Ramos (cell line): ENCODE measurements around the gene FBXW11.

Experiments
- in situ Hi-C: fragments of 300-500 bp; cut with MboI; formaldehyde crosslinking; loops from one replicate; pipeline ENCODE4 v1.14.3; 2022; ENCODE audit warnings: low sequenced_read_pairs; ENCODE audit not compliant: unreplicated experiment

The FBXW11 gene

DNA sequence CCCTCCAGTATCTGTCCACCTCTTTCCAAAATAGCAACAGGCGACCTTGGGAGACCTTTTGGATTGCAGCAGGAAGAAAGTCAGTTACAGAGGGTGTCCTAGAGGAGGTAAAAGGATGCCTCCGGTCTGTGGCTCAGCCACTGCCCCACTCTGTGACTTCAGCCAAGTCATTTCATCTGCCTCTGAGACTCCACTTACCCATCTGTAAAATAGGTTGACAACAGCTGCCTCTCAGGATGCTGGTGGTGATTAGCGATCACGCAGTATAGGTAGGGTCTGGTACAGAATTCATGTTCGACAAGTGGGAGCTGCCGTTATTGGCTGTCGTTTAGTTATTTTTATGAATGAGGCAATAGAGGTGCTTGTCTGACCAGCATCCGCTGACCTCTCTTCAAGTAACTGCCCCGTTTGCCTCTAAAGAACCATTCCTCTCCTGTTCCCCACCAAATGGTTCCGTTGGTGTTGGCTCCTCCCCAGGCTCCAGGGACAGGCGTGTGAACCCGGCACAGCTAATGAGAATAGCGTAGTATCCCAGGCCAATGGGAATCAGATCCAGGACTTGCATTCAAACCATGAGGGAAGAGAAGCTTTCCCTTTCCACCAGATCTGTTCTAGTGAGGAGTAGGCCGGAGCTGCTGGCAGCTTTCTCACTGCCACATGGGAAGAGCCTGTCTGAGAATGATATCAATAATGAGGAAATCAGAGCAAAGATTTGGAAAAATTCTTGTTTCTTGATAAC lies 156.7 kb downstream of the FBXW11 start:
- in situ Hi-C loops: no loop called here

DNA sequence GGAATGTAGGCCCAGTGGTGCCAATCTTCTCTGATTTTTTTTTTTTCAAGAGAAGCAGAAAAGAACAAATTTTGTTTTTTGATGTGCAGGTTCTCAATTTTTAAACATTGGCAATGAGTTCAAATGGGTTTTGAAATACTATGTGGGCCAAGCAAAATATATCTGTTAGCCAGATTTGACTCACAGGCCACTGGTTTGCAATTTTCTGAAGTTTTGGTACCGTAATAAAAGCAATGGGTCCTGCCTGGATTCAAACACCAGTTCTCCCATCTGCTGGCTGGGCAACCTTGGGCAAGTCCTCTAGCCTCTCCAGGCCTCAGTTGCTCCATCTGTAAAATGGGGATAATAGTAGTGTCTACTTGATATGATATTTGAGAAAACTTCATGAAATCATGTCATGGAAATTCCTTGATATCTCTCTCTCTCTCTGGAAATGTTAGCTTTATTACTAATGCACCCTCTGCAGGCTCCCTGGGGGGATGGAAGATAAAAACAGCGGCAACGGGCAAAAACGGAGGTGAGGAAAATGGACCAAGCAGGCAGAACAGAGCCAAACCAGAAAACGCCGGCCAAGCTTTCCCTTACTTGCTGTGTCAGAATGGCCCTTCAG lies 157.4 kb downstream of the FBXW11 start:
- in situ Hi-C loops: no loop called here

DNA sequence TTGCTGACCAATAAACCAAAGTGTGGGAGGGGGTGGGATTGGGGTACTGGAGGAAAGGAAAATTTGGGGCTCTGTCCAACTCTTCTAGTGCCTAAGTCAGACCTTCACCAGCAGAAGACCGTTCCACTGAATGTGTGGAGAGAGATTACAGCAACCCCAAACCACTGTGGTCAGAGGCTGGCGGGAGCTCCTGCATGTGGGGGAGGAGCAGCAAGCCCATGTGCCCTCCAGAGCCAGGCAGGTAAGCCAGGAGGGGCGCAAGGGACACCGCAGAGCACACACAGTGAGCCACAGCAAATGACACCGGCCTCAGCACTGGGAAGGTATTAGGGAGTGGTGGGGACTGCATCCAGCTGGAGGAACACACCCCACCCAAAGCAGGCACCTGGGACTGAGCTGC lies 158.0 kb downstream of the FBXW11 start:
- in situ Hi-C loops: no loop called here

DNA sequence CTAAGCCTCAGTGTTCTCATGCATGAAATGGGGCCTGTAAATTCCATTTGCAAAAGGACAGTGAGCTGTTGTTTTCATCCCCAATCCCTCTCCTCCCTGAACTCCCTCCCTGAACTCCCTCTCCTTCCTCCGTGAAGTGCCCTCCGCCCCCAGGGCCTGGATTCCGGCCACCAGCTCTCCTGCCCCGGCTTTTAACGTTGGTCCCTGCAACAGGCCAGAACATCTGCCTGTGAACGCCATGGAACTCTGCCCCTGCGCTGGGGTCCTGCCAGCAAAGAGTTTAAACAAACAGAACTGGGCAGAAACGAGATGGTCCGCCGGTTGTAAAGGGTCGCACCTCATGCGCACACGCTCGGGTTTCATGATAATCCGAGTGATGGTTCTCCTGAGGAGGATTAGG lies 158.4 kb downstream of the FBXW11 start:
- in situ Hi-C loops: no loop called here

DNA sequence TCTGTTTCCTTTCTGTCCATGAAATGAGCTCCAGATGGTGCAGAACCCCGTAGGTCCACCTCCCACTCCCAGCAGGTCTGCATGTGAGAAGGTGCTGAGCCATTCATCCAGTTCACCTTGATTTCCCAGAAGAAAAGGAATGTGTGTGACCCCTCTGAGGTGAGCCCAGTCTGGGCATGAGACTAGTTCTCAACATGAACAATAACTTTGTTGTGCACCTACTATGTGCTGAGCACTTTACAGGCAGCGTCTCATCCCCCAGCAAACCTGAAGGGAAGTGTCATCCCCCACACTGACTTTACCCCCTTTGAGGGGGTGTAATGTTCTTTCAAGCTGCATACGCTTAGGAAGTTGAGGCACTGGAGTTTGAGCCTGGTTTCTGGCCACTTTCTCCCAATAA lies 159.4 kb downstream of the FBXW11 start:
- in situ Hi-C loops: no loop called here

DNA sequence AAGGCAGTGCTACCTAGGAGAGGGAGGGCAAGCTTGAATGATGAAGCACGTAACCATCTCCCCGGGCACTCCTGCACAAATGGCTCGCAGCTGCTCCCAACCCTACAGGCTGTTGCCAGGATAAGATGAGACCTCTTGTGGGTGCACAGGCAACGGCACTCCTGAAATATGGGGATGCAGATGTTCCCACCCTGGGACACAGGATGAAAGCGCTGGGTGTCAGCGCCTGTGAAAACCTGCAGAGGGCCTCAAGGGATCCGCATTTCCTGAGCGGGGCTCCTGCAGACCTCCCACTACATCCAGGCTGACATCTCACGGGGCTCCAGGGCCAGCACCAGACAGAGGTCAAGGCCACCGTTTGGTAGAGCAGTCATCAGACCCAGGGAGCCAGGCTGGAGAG lies 160.1 kb downstream of the FBXW11 start:
- in situ Hi-C loops: no loop called here

DNA sequence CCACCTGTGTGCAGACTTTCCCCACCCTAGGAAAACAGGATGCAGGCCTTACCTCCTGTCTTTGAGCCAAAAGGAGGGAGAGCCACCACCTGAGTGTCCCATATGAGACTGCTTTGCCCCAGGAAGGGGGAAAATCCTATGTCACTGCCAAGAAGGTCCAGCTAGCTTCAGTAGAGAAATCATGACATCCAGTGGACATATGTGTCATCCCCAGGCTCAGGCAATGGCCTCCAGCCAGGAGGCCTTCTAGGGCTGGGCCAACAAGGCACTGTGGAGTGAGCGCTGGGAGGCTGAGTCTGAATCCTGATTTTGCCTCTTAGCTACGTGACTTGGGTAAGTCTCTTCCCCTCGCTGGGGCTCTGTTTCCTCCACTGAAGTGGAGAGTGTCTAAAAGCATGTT lies 160.6 kb downstream of the FBXW11 start:
- in situ Hi-C loops: no loop called here

DNA sequence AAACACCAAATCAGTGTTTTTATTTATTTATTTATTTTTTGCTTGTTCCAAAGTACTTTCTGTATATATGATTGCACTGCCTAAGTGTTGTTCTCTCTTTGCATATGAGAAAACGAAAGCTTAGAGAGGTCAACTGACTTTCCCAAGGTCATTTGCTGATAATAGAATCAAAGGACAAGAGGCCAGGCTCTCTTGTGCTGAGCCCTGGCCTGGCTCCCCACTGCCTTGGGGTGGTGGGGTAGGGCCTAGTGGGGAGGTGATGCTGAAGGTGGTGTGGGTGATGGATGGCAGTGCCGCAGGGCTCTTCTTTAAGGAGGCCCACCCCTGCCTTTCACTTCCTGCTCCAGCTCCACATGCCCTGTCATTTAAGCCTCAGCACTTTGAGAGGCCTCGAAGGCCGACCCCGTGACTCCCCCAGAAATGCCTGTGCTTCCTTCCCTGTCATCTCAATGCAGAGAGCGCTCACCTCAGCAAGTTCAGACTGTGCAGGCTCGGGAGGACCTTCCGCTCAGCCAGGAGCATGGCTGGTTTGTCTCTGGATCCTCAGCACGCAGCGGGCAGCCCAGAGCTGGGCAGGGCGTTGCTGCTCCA lies 161.3 kb downstream of the FBXW11 start:
- in situ Hi-C loops: no loop called here

DNA sequence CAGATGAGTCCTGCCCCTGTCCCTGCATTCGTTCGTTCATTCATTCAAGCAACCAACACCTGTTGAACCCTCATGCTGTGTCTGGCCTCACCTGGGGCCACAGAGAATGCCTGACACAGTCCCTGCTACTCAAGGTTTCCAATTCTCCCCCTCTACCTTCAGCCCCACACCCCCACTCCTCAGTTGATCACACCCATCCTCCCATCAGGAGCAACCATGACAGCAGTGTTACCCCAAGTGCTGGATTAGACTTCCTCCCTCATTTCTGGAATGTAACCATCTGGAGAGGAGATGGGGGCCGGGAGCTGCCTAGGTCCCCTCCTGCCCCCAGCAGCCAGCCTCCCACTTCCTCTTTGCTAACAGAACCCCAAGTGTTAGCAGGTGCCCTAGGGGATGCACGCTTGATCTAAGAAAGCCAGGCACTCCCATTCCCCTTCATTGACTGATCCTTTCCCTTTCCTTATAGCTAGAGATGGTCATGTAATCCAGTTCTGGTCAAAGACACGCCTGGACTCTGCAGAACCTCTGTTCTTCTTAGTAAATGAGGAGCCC lies 163.6 kb downstream of the FBXW11 start:
- in situ Hi-C loops: no loop called here

DNA sequence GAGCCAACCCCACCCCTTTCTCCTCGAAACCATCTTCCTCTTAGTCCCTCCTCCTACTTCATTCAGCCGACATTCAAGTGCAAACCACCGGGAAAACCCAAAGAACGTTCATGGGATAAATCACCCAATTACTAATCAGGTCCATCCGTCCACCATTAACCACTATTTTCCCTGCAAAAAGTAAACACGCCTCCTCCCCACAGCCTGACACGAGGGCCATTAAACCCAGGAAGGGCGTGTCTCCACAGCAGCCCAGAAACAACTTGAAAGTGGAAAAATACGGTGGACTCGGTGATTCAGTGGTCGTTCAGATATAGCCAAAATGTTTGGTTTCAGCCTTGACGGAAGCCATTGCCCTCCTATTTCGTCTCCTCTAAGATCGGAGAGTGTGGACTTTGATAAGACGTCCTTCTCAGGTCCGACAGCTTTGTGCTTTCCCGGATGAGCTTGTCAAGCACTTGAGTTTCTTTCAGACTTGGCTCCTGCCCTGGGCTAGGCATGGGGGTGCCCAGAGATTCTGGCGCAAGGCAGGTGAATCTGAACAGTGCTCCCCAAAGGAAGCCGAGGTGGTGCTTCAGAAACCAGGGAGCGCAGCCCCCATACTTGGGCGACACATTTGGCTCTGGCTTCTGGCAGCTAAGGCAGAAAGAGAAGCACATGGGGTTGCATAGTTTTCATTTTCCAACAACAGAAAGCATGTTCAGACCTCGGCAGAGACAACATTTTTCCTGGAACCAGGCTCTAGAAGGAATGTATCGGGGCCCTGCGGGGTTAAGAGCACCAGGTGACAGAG lies 164.3 kb downstream of the FBXW11 start:
- in situ Hi-C loops: no loop called here

DNA sequence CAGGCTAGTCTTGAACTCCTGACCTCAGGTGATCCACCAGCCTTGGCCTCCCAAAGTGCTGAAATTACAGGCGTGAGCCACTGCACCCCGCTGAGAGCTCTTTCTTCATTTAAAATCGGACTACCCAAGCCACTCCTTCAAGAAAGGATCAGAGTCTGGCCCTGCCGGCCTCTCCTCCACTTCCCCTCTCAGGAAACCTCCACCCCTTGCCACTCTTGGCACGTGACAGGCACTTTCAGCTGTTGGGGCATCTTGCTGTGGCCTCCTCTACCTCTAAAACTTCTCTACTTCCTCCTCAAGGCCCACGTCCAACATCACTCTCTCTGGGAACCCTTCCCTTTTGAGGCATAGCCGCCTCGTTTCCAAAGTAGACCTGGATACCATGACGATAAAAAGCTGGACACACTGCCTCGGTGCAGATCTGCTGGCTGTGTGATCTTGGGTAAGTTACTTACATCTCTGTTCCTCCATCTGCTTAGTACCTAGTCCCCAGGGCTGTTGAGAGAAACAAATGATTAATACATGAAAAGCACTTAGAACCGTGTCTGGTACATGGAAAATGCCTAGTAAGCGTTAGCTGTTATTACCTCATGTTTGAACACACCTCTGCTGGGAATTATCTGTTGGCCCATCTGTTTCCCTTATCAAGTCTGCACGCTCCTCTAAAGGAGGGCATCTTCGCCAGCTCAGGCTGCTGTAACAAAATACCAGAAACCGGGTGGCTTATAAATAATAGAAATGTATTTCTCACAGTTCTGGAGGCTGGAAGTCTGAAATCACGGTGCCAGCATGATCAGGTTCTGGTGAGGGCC lies 165.5 kb downstream of the FBXW11 start:
- in situ Hi-C loops: no loop called here

DNA sequence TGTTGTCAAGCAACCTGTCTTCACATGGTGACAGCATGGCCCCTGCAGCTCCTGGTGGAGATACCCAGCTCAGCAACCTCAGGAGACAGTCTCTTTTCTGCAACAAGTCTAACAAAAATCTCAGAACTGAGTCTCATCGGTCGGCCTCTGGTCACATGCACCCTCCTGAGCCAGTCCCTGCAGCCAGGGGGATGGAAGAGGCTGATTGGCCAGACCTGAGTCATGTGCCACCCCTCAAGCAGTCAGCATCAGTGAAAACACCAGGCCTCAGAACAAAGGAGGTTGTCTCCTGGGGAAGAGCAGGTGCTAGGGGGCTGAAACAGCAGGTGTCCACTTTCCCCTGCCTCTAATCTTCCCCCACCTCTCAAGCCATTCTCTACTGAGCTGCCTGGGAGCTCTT lies 166.4 kb downstream of the FBXW11 start:
- in situ Hi-C loops: no loop called here

DNA sequence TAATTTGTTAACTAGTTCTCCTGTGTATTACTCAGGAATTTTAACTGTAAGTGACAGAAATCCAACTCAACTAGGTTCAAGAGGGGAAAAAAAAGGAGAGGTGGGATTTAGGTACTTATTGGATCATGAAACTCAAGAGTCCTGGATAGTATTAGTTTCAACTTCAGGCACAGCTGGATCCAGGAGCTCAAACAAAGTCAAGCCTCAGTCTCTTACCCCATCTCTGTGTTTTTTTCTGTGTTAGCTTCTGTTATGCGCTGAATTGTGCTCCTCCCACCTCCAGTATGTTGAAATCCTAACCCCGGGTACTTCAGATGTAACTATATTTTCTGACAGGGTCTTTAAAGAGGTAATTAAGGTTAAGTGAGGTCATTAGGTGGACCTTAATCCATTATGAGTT lies 167.3 kb downstream of the FBXW11 start:
- in situ Hi-C loops: no loop called here

DNA sequence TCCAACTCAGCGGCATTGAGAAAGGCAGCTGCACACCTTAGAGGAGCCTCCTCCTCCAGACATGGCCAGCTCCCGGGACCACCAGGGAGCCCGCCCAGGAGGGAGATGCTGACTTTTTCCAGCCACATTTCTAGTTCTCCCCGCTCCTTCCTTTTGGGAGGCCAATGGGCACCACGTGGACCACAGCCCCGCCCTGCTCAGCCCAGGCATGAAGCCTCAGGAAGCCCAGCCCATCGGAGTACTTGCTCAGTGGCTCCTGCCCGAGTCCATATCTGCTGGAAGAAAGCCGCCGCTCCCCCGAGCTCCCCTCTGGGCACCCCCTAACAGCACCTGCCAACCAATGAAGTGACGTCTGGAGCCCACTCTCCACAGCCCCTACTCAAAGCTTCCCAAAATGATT lies 168.4 kb downstream of the FBXW11 start:
- in situ Hi-C loops: no loop called here

DNA sequence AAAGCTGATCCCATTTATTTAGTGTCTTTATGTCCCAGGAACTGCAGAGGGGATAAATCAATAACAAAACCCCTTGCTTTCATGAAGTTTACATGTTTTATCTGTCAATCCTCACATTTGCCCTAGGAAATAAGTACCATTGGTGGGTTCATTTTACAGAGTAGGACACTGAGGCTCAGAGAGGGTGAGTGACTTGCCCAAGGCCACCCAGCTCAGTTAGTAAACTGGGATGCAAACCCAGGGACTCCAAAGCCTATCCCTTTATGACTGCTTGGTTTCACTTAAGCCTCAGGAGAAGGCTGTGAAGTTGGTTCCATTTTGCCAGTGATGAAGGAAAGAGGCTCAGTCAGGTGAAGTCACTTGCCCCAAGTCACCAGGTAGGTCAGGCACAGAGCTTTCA lies 168.9 kb downstream of the FBXW11 start:
- in situ Hi-C loops: no loop called here

DNA sequence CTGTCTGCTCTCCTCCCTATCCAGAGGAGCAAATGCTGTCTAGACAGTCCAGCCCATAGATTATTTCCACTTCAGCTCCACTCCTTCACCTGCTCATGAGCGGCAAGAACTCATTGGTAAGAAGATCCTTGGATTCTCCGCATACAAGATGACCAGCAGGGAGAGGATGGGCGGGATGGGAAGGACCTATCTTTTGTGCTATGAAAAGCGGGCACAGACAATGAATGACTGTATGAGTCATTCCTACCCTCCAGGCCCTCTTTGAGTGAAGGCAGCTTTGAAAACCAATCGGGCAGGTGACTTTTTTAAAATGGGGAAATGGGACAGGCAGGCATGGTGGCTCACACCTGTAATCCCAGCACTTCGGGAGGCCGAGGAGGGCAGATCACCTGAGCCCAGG lies 171.4 kb downstream of the FBXW11 start:
- in situ Hi-C loops: no loop called here

DNA sequence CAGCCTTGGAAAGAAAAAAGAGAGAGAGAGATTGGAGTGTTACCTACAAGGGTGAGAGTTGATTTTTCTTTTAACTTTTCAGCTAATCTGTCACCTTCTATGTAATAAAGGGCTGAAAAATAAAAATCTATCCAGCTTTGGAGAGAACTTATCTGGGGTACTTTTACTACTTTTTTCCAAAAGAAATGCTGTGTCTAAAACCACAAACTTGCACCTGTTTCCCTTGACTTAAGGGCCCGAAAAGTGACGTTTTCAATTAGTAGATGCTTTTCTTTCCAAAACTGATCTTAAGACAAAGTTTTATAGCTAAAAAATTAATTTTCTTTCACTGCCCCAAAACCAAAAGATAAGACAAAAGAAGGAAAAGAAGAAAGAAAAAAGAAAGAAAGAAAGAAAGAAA lies 172.0 kb downstream of the FBXW11 start:
- in situ Hi-C loops: no loop called here

DNA sequence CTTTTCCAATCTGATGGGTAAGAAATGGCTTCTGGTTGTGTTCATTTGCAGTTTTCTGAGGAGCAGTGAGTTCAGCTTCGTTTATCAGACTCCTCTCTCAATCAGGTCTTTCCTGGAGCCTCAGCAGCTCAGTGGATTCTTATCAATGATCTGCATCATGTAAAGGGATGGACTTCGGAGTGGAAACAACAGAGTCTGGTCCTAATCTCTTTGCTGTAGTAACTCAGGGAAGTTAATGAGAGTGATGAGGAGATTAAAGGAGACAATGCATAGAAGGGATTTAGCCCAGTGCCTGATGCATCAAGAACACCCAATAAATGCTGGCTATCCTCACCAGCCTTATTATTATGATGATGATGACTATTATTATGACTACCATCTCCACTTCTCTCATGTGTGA lies 173.7 kb downstream of the FBXW11 start:
- in situ Hi-C loops: no loop called here

DNA sequence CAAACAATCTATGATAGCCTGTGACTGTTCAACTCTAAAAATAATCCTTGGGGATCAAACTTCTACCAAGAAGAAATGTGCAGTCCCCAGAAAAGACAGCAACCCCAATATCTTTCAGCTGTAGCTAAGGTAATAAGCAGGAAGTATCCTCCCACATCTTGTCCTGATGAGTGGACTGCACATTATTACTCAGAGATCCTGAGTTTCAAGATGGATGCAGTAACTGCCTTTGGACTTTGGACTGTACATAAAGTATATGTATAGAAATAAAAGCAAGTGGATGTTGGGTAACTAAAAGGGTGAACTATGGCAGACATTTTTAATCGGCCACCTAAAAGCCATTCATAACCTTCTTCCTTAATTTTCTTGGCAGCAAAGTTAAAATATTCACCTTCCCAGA lies 175.8 kb downstream of the FBXW11 start:
- in situ Hi-C loops: no loop called here

DNA sequence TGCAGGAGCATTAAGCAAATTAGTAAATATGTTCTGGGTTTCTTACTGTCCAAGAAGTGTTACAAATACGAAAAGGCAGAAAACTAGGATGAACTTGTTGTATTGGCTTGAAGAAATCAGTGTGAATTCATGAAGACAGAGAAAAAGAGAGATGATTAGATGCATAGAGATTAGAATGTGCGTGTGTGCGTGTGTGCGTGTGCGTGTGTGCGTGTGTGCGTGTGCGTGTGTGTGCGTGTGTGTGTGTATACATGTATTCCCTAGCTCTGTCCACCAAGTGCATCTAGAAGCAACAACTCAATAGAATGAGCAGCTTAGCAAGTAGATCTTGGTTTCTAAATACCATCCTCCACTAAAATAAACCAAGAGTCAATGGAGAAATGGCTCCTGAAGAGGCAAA lies 179.3 kb downstream of the FBXW11 start:
- in situ Hi-C loops: no loop called here
